Measurements from ENCODE around the gene KRT83.

DNA sequence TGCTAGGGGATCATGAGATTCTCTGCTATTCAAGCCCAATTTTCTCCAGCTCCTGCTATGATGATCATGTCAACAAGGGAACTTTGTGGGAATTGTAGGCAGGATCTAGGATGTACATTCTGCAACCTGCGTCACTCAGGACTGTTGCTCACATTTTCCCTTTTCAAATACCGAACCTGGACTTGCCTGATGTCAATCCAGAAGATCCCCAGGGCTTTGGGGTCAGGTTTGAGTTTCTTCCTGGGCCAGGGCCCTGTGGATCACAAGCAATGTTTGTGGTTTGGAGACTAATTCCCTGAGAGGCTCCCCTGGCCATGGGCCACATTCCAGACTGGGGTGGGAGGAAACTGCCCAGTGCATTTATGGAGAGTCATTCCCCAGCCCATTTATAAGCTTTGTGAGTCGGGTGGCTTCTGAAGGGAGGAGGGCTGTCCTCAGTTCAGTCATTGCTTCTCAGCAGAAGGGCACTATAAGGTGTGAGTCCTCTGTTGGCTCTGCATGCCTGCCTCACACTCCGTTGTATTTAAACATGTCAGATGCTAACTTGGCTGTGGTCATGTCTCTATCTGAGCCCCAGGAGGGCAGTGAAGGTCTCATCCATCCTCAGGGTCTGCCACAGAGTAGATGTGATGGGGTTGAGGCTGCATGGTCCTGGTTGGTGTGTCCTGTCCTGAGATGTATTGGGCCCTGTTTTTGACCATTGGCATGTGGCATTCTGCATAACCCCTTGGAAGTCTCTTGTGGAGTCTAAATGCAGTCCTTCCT, 40.2 kb downstream of the KRT83 start:
- TF ChIP-seq EZH2 (IDR thresholded peaks at IDR 0.05) (no peak), POLR2AphosphoS5 (IDR thresholded peaks at IDR 0.05; ENCODE audit: borderline replicate concordance, low read depth, low read length) (no peak), FOXP2 (optimal IDR thresholded peaks at IDR 0.05; ENCODE audit: control extremely low read depth, extremely low read length, insufficient read depth) (no peak)
